Forelimb muscle (tissue), 1 donor: ENCODE results near the gene CDH2. TPM values are rescaled to one million over a fixed set of nuclear protein-coding genes. Genes with fewer than 3 reads are reported as not detected.

Source experiments
- DNase-seq: peaks from one replicate; pipeline ENCODE4 v3.0.0-alpha.2; 2013; ENCODE audit warnings: low read depth
- polyA plus RNA-seq: library from polyadenylated mRNA; unstranded; fragments of 120-200 nt; gene quantifications from one replicate; pipeline ENCODE4 v1.2.1, GENCODE V29; 2013; ENCODE audit not compliant: insufficient read length

CDH2 gene
- polyA plus RNA-seq, 1 donor, result 4.4 TPM

- no peak for DNase-seq
Observed at GRCh38 chr18:28088477-28088876, 88.5 kb downstream of the CDH2 start.

- DNase-seq, result peak; percentile 29
Observed at GRCh38 chr18:28086670-28087552, 90.0 kb downstream of the CDH2 start.

- DNase-seq, result no peak
Observed at GRCh38 chr18:28081516-28081915, 95.4 kb downstream of the CDH2 start.

GRCh38 chr18:28080876-28081300 lies 96.0 kb downstream of the CDH2 start:
- no peak for DNase-seq

GRCh38 chr18:28079883-28080282 lies 97.0 kb downstream of the CDH2 start:
- no peak for DNase-seq

GRCh38 chr18:28078849-28079248 lies 98.1 kb downstream of the CDH2 start:
- no peak for DNase-seq

GRCh38 chr18:28078298-28078697 lies 98.6 kb downstream of the CDH2 start:
- no peak for DNase-seq

- no peak for DNase-seq
Observed at GRCh38 chr18:28075501-28075900, 101.4 kb downstream of the CDH2 start.

GRCh38 chr18:28074076-28074475 lies 102.9 kb downstream of the CDH2 start:
- no peak for DNase-seq

GRCh38 chr18:28073658-28074057 lies 103.3 kb downstream of the CDH2 start:
- no peak for DNase-seq

- no peak for DNase-seq
Observed at GRCh38 chr18:28071199-28071598, 105.7 kb downstream of the CDH2 start.

- DNase-seq, result no peak
Observed at GRCh38 chr18:28068207-28068606, 108.7 kb downstream of the CDH2 start.

GRCh38 chr18:28067346-28067745 lies 109.6 kb downstream of the CDH2 start:
- DNase-seq, result no peak

- DNase-seq, result no peak
Observed at GRCh38 chr18:28065793-28066186, 111.1 kb downstream of the CDH2 start.

GRCh38 chr18:28065031-28065792 lies 111.7 kb downstream of the CDH2 start:
- no peak for DNase-seq

- DNase-seq, result no peak
Observed at GRCh38 chr18:28063926-28064325, 113.0 kb downstream of the CDH2 start.

GRCh38 chr18:28063271-28063761 lies 113.6 kb downstream of the CDH2 start:
- no peak for DNase-seq

- DNase-seq, result no peak
Observed at GRCh38 chr18:28062443-28062842, 114.5 kb downstream of the CDH2 start.

GRCh38 chr18:28059861-28060260 lies 117.1 kb downstream of the CDH2 start:
- DNase-seq, result no peak

GRCh38 chr18:28050545-28050944 lies 126.4 kb downstream of the CDH2 start:
- DNase-seq, result no peak

GRCh38 chr18:28048612-28049011 lies 128.3 kb downstream of the CDH2 start:
- no peak for DNase-seq

GRCh38 chr18:28045880-28046279 lies 131.1 kb downstream of the CDH2 start:
- DNase-seq, result no peak
